BJ (cell line): ENCODE measurements around the gene DDC. TPM values are rescaled to one million over a fixed set of nuclear protein-coding genes. Genes with fewer than 3 reads are reported as not detected.

ENCODE experiments used
- CTCF ChIA-PET: fragments of 350-600 bp; formaldehyde crosslinking; extraction: SDS; loops from one replicate; lab custom pipeline; 2021; ENCODE audit warnings: antibody characterized with exemption, inconsistent platforms; lab: Yijun Ruan, JAX
- POLR2A ChIA-PET: fragments of 300-600 bp; sonication (Branson Sonifier 250); formaldehyde crosslinking; extraction: SDS; loops from one replicate; lab custom pipeline; 2021; ENCODE audit warnings: antibody characterized with exemption; lab: Charles Lee
- DNase-seq: peaks from one replicate; pipeline ENCODE4 v3.0.0-alpha.2; 2011; ENCODE audit warnings: low read depth
- H3K27me3 ChIP-seq: 2 replicates; pipeline ENCODE4 v1.6.0; 2011; ENCODE audit warnings: low read length; ENCODE audit not compliant: control insufficient read depth, insufficient read depth
- H3K36me3 ChIP-seq: 2 replicates; pipeline ENCODE4 v1.5.1; 2011; ENCODE audit warnings: low read length; ENCODE audit not compliant: control insufficient read depth, insufficient read depth
- H3K4me3 ChIP-seq: 2 replicates; pipeline ENCODE4 v1.5.1; 2011; ENCODE audit warnings: low read depth, mild to moderate bottlenecking, control low read depth, low read length
- CTCF ChIP-seq: IDR thresholded peaks from 2 replicates; pipeline ENCODE4 v1.5.1; 2011; ENCODE audit warnings: low read depth, mild to moderate bottlenecking, control low read depth, inconsistent platforms, low read length, moderate library complexity; ENCODE audit not compliant: insufficient read depth
- polyA plus RNA-seq: library from polyadenylated mRNA; depleted of rRNA; stranded (reverse); fragments of >200 nt; gene quantifications from 2 replicates; pipeline ENCODE4 v1.2.3, GENCODE V29; 2011

DDC gene
- polyA plus RNA-seq, 1 experiment: not detected

GRCh38 chr7:50608196-50608906 is 43.1 kb upstream of the DDC start:
- Histone ChIP-seq H3K27me3 (no peaks in the 10 kb centered on the region), H3K4me3 (no peak overlapping the region), H3K36me3 (peaks cover 20% of the 10 kb centered on the region)
- CTCF ChIA-PET: interaction anchor here (1.0 to 1.2 kb wide), 2 partner anchors 11 to 141 kb away, joined by 3 to 4 read pairs; no protein-coding TSS in a partner anchor
- DNase-seq: no peak
- POLR2A ChIA-PET: no interaction called here
- TF ChIP-seq CTCF: no peak

- CTCF ChIA-PET: interaction anchor here (1.0 to 1.2 kb wide), 2 partner anchors 140 kb away, joined by 3 read pairs; no protein-coding TSS in a partner anchor
Measured at GRCh38 chr7:50607524-50608125, 42.4 kb upstream of the DDC start.

GRCh38 chr7:50605059-50605458 is 39.9 kb upstream of the DDC start:
- no peak for TF ChIP-seq CTCF
- CTCF ChIA-PET: no interaction called here
- DNase-seq: no peak
- no peaks in the 10 kb centered on the region for H3K27me3 ChIP-seq
- peaks cover 21% of the 10 kb centered on the region for H3K36me3 ChIP-seq
- H3K4me3 ChIP-seq: no peak overlapping the region
- POLR2A ChIA-PET: no interaction called here

More at GRCh38 chr7:50607524-50608125, 42.4 kb upstream of the DDC start:
- POLR2A ChIA-PET: no interaction called here
- H3K36me3 ChIP-seq: peaks cover 21% of the 10 kb centered on the region
- no peak overlapping the region for H3K4me3 ChIP-seq
- TF ChIP-seq CTCF: no peak
- DNase-seq: no peak
- H3K27me3 ChIP-seq: no peaks in the 10 kb centered on the region

GRCh38 chr7:50603287-50603686 is 38.1 kb upstream of the DDC start:
- Histone ChIP-seq H3K27me3 (no peaks in the 10 kb centered on the region), H3K4me3 (no peak overlapping the region), H3K36me3 (peaks cover 23% of the 10 kb centered on the region)
- ChIA-PET CTCF (interaction anchor here (1.1 to 1.2 kb wide), 2 partner anchors 9 to 537 kb away, joined by 3 read pairs; no protein-coding TSS in a partner anchor), POLR2A (no interaction called here)
- no peak for DNase-seq
- TF ChIP-seq CTCF: no peak

GRCh38 chr7:50599385-50599784 is 34.2 kb upstream of the DDC start:
- Histone ChIP-seq H3K27me3 (no peaks in the 10 kb centered on the region), H3K4me3 (no peak overlapping the region), H3K36me3 (peaks cover 9% of the 10 kb centered on the region; the same call in 1 of the 2 replicates)
- DNase-seq: no peak
- ChIA-PET POLR2A (no interaction called here), CTCF (interaction anchor here (0.6 to 1.5 kb wide), 2 partner anchors 9 to 131 kb away, joined by 3 to 5 read pairs; no protein-coding TSS in a partner anchor)
- TF ChIP-seq CTCF: no peak
